GM08714 (cell line): ENCODE measurements around the gene SMIM45.

Experiments used
- H3K4me3 ChIP-seq: fragments of 200-500 bp; sonication (Bioruptor generic); 2 replicates; pipeline ENCODE4 v1.5.1; 2014; ENCODE audit warnings: mild to moderate bottlenecking, low read length, inconsistent platforms
- ZNF274 ChIP-seq: IDR thresholded peaks from 2 replicates; pipeline ENCODE4 v1.6.1; 2012; ENCODE audit warnings: mild to moderate bottlenecking, low read depth, low read length

The SMIM45 gene

DNA sequence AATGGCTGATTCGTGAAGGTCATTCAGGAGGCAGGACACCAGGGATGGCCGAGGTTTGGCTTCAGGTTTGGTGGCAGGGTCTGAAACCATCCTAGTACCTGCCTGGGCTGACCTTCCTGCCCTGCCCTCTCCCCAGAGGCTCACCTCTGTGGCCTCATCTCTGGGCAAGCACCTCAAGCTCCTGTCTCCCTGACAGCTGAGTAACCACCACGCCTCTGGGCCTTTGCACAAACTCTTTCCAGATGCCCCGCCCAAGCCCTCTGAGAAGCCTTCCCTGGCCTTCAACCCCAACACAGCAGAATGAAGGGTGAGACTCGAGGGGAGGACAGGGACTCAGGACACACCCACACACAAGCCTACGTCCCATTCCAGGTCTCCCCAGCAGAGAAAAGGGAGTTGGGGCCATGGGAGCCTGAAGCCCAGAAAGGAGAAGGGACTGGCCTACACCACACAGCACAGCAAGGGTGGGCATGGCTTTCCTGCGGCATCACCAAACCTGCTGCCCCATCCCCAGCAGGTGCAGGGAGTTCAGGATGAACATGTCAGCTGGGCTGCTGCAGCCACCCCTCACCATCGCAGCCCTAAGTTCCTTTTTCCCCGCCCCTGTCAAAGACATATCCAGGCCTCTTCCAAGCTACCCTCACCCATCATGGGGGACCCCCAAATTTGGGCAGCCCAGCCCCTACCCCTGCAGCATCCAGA is 39.5 kb upstream of the SMIM45 start:
- TF ChIP-seq ZNF274 = no peak
- H3K4me3 ChIP-seq = no peak overlapping the region

DNA sequence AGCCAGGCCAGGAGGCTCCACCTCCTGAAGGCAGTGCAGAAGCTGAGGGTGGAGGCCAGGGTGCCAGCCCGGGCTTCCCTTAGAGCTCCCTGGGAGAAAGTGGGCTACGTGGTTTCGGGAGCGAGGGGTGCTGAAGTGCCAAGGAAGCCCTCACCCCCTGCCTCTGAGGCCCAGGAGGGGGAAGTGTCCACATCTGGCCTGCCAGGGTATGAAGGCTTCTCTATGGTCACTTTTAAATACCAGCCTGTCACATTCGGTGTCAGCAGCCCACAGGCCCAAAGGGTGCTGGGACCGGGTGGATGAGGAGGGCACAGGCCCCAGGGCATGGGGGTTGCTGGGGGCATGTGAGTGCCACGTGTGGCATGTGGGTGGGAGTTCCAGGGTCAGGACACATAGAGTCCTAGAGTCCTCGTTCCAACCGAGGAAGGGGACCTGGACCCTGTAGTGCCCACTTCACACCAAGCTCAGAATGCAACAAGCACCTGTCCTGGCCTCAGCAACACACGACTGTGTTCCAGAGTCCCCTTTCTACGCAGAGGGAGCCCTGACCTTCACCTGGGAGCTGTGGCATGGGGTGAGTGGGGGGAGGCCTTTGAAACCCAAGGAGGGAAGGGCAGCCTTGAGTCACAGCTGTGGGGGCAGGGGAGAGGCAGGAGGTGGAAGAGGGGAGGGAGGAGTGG is 38.8 kb upstream of the SMIM45 start:
- no peak overlapping the region for H3K4me3 ChIP-seq
- TF ChIP-seq ZNF274 = no peak

DNA sequence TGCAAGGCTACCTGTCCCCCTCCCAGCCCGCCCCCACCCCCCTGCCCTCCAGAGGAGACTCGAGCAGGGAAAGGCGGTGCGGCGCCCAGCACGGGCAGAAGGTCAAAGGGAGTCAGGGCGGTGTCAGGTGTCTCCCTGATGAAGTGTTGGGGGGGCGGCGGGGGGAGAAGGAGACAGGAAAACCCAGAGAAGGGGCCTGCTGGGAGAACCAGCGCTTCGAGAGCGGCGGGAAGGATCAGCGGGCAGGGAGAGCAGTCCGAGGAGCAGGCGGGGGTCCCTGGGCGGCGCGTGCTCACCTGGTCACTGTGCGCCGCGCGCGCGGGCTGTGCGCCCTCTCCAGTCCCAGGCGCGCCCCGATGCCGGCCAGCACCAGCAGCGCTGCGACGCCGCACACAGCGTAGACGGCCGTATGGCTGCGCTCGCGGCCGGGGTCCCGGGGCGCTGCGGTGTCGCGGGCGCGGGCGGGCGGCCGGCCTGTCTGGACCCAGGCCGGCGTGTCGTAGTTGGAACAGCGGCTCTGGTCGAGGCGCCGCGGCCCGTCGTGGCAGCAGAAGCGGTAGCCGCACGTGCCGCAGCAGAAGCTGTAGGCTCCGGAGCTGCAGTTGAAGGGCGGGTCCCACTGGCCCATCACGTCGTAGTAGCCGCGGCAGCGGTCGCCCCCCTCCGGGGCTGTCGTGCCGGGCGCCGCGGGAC is 38.0 kb upstream of the SMIM45 start:
- no peak overlapping the region; the same call in 1 of the 2 replicates for H3K4me3 ChIP-seq
- no peak for TF ChIP-seq ZNF274

DNA sequence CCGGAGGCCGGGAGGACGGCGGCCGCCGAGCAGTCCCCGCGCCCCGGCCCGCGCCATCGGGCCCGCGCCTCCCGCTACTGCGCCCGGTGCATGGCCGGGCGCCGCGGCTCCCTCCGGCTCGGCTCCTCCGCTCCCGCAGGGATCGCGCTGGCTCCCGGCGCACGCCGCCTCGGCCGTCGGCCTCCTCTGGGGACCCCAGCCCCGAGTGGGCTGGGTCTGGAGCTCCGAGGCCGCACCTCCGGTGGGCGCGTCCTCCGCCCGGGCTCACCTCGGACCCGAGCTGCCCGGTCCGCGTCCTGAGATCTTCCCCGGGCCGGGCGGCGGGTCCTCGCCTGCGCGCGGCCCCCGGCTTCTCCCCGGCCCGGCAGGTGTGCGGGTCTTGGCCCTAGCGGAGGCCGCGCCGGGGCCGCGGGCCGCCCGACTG is 37.3 kb upstream of the SMIM45 start:
- H3K4me3 ChIP-seq = peak overlapping the region; percentile 42; the same call in 1 of the 2 replicates
- no peak for TF ChIP-seq ZNF274

DNA sequence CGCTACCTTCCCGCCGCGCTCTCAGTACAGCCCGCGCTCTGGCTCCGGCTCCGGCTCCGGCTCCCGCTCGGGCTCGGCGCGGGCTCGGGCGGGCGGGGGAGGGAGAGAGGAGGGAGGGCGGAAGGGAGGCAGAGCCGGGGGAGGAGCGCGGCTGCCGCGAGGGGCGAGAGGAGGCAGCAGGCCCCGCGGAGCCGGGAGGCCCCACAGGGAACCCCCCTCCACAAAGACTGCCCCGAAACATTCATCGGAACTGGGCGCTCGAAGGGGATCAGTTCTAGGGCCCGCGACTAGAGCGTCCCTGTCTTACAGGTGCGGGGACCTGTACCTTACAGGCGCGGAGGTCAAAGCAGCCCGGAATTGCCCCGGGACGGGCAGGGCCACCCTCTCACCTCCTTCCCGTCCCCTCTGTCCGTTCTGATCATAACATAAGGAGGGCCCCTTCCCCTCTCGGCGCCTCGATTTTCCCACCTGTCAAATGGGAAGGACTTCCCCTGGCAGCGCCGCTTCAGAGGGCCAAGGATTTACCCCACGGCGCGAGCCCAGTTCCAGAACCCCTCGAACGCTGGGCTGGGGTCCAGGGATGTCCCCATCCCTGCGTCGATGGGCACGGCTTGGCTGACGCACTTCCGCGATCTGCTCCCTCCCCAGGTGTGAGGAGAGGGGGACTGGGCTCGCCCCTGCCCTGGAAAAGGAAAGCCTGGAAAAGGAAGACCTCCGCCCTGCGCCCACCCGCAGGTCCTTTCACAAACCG is 36.7 kb upstream of the SMIM45 start, which contains the start of gene SHISA8:
Gene SHISA8 (minus strand): TSS at position 40 of the 751 bp plus-strand sequence. CDS start 407 bp downstream, outside the sequence.
- no peak for TF ChIP-seq ZNF274
- peak within 1 kb of the TSS; percentile 42; the same call in 1 of the 2 replicates for H3K4me3 ChIP-seq

DNA sequence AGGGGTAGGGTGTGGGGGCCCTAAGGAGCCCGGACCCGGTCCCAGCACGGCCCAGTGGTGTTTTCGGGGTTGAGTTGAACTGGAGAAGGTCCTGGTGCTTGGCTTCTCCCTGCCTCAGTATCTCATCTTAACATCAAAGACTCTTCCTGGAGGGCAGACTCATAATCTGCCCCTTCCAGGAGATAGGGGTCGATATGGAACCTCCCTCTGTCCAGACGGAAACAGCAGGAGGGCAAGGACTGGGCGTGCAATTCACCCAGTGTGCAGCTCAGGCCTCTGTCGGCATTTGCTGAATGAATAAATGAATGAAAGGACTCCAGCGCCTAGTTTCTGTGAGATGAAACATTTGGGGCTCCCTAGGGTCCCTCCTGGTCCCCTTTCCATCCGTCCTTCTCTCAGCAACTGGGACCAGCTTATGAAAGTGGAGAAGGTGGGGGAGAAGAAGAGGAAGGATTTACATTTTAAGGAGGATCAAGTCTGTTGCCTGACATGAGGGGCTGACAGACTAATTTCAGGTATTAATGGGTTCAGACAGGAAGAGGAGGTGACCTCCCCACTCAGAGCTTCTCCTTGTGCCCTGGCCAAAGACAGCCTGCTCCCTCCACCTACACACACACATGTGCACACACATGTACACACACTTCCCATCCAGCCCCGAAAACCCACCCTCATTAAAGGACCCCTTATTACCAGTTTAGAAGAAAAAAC is 36.0 kb upstream of the SMIM45 start:
- TF ChIP-seq ZNF274 = no peak
- no peak overlapping the region for H3K4me3 ChIP-seq

DNA sequence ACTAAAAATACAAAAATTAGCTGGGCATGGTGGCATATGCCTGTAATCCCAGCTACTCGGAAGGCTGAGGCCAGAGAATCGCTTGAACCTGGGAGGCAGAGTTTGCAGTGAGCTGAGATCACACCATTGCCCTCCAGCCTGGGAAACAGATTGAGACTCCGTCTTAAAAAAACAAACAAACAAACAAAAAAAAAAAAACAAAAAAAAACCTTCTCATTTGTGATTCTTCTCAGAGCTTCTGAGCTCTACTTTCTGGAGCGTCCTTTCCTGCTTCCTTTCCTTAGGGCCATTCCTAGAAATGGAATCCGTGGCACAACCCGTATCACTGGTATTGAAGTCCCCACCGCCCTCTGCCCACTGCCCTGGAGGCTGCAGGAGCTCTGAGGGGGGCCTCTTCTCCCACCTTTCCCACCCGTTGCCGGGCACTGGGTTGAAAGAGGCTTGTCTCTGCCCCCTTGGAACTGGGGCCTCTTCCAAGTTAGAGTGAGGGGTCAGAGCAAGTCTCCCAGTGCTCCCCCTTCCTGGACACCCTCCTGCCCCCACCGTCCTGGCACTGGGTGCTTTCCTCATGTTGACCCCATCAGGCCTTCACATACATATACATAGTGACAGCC is 35.1 kb upstream of the SMIM45 start:
- no peak overlapping the region for H3K4me3 ChIP-seq
- TF ChIP-seq ZNF274 = no peak

DNA sequence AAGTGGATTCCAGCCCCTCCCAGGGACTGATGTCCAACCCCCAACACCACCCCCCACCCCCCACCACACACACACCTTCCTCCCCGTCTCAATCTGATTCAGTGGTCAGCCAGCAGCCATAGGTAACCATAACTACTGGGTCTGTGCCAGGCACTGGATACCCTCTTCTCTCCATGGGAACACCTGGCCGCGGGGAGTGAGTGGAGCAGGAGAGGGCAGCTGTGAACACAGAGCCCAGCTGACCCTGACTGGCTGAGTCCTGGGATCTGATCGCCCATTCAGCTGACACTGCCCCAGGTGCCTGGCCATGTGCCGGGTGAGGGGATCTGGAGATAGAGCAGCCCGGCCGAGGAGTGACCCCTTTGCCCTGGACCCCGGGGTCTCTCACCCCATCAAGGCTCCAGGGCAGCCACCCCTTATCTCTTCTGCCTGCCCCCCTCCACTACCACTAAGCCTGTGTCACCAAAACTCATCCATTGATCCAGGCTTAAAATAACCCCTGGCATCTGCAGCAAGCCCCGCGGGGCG is 34.5 kb upstream of the SMIM45 start:
- no peak for TF ChIP-seq ZNF274
- no peak overlapping the region for H3K4me3 ChIP-seq

DNA sequence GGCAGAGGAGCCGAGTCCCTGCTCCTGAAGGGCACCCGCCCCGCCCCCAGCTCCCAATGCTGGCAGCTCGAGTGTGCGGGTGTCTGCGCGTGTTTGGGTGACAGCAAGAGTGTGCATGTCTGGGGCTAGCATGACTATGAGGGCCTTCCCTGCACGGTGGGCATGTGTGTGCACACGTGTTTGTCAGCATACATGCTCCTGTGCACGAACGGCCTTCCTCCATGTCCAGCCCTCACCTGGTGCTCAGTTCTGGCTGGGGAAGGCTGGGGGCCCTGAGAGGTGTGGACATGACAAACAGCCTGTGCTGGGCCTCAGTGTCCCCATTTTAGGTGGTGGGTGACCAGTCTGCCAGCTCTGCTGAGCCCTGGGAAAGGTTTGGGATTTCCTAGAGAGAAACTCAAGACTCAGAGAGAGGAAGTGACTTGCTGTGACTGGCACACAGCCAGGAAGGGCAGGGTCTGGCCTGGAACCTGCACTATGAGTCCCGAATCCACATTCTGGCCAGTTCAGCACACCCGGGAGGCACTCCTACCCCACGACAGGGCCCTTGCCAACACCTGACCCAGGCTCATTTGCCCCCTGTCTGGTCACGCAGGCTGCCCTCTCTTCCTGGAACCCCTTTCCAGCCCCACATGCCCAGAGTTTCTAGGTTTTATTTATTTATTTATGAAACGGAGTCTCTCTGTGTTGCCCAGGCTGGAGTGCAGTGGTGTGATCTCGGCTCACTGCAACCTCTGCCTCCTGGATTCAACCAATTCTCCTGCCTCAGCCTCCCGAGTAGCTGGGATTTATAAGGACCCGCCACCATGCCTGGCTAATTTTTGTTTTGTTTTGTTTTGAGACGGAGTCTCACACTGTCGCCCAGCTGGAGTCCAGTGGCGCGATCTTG is 33.8 kb upstream of the SMIM45 start:
- no peak for TF ChIP-seq ZNF274

DNA sequence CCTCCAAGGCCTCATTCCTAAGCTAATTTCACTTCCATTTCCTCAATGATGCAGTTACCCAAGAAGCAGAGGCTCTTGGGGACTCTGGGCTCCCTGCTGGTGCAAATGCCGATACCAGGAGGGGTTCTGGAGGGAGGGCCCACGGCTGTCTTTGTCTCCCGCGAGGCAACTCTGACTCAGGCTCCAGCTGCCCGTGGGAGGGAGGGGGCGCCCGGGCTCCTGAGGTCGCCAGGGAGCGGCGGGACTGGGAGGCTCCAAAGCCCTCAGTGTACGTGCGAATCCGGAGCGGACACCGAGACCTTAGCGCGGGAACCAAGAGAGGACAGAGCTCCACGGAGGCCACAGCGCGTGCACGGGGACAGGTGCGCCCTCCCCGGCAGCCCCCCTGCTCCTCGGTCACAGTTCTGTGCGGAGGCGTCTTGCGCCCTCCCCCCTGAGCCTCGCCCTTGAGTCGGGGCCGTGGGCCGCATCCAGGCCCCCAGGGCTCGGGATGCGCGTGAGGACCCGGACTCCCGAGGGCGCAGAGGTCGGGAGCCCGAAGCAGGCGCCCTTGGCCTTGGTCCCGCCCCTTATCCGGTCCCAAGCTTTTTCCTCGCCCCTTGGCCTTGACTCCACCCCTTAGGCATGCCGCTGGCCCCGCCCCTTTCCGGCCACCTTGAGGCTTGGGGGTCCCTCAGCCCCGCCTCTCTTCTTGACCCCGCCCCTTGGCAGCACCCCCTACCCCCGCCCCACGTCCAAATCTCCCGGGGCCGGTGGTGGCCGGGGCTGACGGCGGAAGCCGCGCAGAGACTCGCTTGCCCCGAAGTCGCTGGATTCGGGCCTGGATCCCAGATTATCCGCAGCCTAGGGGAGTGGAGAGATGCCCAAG is 32.4 kb upstream of the SMIM45 start:
- peak overlapping the region; percentile 27; the same call in 1 of the 2 replicates for H3K4me3 ChIP-seq
- no peak for TF ChIP-seq ZNF274

More for the DNA sequence above, 33.8 kb upstream of the SMIM45 start:
- no peak overlapping the region for H3K4me3 ChIP-seq
